GM12878 (cell line): ENCODE data around the gene MCC. TPM values are rescaled to one million over a fixed set of nuclear protein-coding genes. Genes with fewer than 3 reads are reported as not detected.

ENCODE experiments used
- ATAC-seq: fragments of 200-7000 bp; cut with Tn5 transposase; 3 replicates; pipeline ENCODE4 v1.9.1; 2020; ENCODE audit warnings: mild to moderate bottlenecking, moderate library complexity
- BruUV-seq: library from RNA; stranded (reverse); fragments of 400-500 nt; replicated peaks from 2 replicates; lab custom pipeline; 2021; lab: Mats Ljungman, UMichigan
- CTCF ChIA-PET: fragments of 300-600 bp; sonication (Branson Sonifier 250); formaldehyde crosslinking; extraction: SDS; loops from one replicate; lab custom pipeline; 2021; ENCODE audit warnings: inconsistent platforms; lab: Yijun Ruan, JAX
- POLR2A ChIA-PET: fragments of 350-600 bp; formaldehyde crosslinking; extraction: SDS; loops from one replicate; lab custom pipeline; 2021; ENCODE audit warnings: inconsistent platforms; lab: Charles Lee
- RAD21 ChIA-PET: fragments of 300-600 bp; sonication (Branson Sonifier 250); formaldehyde crosslinking; loops from one replicate; lab custom pipeline; 2023; ENCODE audit warnings: antibody characterized with exemption; ENCODE audit not compliant: unreplicated experiment; lab: Charles Lee
- SMC1A ChIA-PET: fragments of 300-600 bp; sonication (Branson Sonifier 250); formaldehyde crosslinking; loops from one replicate; lab custom pipeline; 2023; ENCODE audit not compliant: unreplicated experiment, uncharacterized antibody; lab: Charles Lee
- DNase-seq: peaks from one replicate; pipeline ENCODE4 v3.0.0-alpha.2; 2011; ENCODE audit warnings: low read depth, low spot score
- FAIRE-seq: peaks from 3 replicates; lab custom pipeline; 2011; peaks lifted over from hg19 to GRCh38; lab: Jason Lieb, UNC
- H2AFZ ChIP-seq: 2 replicates; pipeline ENCODE4 v1.6.0; 2011; ENCODE audit warnings: low read depth, low read length, control low read depth; ENCODE audit not compliant: control insufficient read depth
- H3K27ac ChIP-seq: 2 replicates; pipeline ENCODE4 v1.5.1; 2011; ENCODE audit warnings: control low read depth; ENCODE audit not compliant: control insufficient read depth, insufficient read depth
- H3K27me3 ChIP-seq, 2 experiments: replicated peaks in 1 of 2; 2 replicates each; pipeline versions ENCODE4 v1.6.0 to v1.6.1; 2011; ENCODE audit warnings: low read length in 1 of 2; ENCODE audit not compliant: control insufficient read depth in 2 of 2, insufficient read depth in 2 of 2
- H3K36me3 ChIP-seq, 2 experiments: 2 replicates each; pipeline ENCODE4 v1.5.1; 2011; ENCODE audit warnings: low read length in 1 of 2; ENCODE audit not compliant: control insufficient read depth in 2 of 2, insufficient read depth in 2 of 2
- H3K4me1 ChIP-seq: 2 replicates; pipeline ENCODE4 v1.6.1; 2011; ENCODE audit warnings: mild to moderate bottlenecking, low read length, moderate library complexity, mixed read lengths; ENCODE audit not compliant: control insufficient read depth, insufficient read depth
- H3K4me2 ChIP-seq: 2 replicates; pipeline ENCODE4 v1.6.0; 2011; ENCODE audit warnings: control low read depth; ENCODE audit not compliant: control insufficient read depth, insufficient read depth
- H3K4me3 ChIP-seq: fragments of 200-600 bp; sonication (generic); 2 replicates; pipeline ENCODE4 v1.5.1; 2016
- H3K79me2 ChIP-seq: 2 replicates; pipeline ENCODE4 v1.6.0; 2011; ENCODE audit warnings: low read length; ENCODE audit not compliant: control insufficient read depth, insufficient read depth
- H3K9ac ChIP-seq: 2 replicates; pipeline ENCODE4 v1.8.0; 2011; ENCODE audit warnings: low read length, control low read depth, mixed read lengths; ENCODE audit not compliant: control insufficient read depth, insufficient read depth
- H3K9me3 ChIP-seq: replicated peaks from 3 replicates; pipeline ENCODE4 v1.5.1; 2011; ENCODE audit warnings: mild to moderate bottlenecking, low read length; ENCODE audit not compliant: control insufficient read depth, insufficient read depth
- H4K20me1 ChIP-seq: 2 replicates; pipeline ENCODE4 v1.6.0; 2011; ENCODE audit not compliant: control insufficient read depth, insufficient read depth
- BMI1 ChIP-seq: fragments of 450-650 bp; IDR thresholded peaks from 2 replicates; pipeline ENCODE4 v1.6.1; 2016; ENCODE audit warnings: mild to moderate bottlenecking, moderate library complexity, borderline replicate concordance
- EP300 ChIP-seq, 2 experiments: fragments of 150-350 bp in 1 of 2; IDR thresholded peaks; 2 replicates each; pipeline ENCODE4 v1.6.1; 2011 to 2012; ENCODE audit warnings: low read depth in 2 of 2, low read length in 2 of 2, borderline replicate concordance in 1 of 2, improper control_type of control experiment in 1 of 2, inconsistent platforms in 1 of 2; ENCODE audit not compliant: control insufficient read depth in 1 of 2
- EZH2 ChIP-seq: IDR thresholded peaks from 2 replicates; pipeline ENCODE4 v1.6.1; 2012; ENCODE audit warnings: low read depth, mild to moderate bottlenecking, control low read depth, inconsistent platforms, low read length, borderline replicate concordance; ENCODE audit not compliant: control insufficient read depth
- IKZF1 ChIP-seq: fragments of 450-650 bp; conservative IDR thresholded peaks from 2 replicates; pipeline ENCODE4 v1.6.1; 2017; ENCODE audit warnings: antibody characterized with exemption, mild to moderate bottlenecking
- IRF3 ChIP-seq: fragments of 450-650 bp; IDR thresholded peaks from 2 replicates; pipeline ENCODE4 v1.6.1; 2014; ENCODE audit warnings: mild to moderate bottlenecking
- IRF4 ChIP-seq: IDR thresholded peaks from 2 replicates; pipeline ENCODE4 v1.6.1; 2011; ENCODE audit warnings: low read depth, low read length
- LARP7 ChIP-seq: fragments of 450-650 bp; IDR thresholded peaks from 2 replicates; pipeline ENCODE4 v1.6.1; 2017; ENCODE audit warnings: mild to moderate bottlenecking
- MEF2A ChIP-seq: IDR thresholded peaks from 2 replicates; pipeline ENCODE4 v1.6.1; 2011; ENCODE audit warnings: low read depth, mild to moderate bottlenecking, low read length, moderate library complexity; ENCODE audit not compliant: insufficient read depth
- PAX5 ChIP-seq: IDR thresholded peaks from 2 replicates; pipeline ENCODE4 v1.6.1; 2011; ENCODE audit warnings: low read depth, low read length, borderline replicate concordance
- PAX8 ChIP-seq: fragments of 450-650 bp; IDR thresholded peaks from 2 replicates; pipeline ENCODE4 v1.6.1; 2017; ENCODE audit warnings: mild to moderate bottlenecking, moderate library complexity
- PML ChIP-seq: IDR thresholded peaks from 2 replicates; pipeline ENCODE4 v1.6.1; 2012; ENCODE audit warnings: low read length, inconsistent platforms
- POLR2AphosphoS2 ChIP-seq: IDR thresholded peaks from 2 replicates; pipeline ENCODE4 v1.6.1; 2011; ENCODE audit warnings: low read depth, mild to moderate bottlenecking, low read length, improper control_type of control experiment, moderate library complexity
- RCOR1 ChIP-seq: conservative IDR thresholded peaks from 2 replicates; pipeline ENCODE4 v1.6.1; 2012; ENCODE audit warnings: low read depth, low read length, improper control_type of control experiment
- SMAD5 ChIP-seq: IDR thresholded peaks from 2 replicates; pipeline ENCODE4 v1.6.1; 2016; ENCODE audit warnings: antibody characterized with exemption, low read depth
- SPI1 ChIP-seq: IDR thresholded peaks from 2 replicates; pipeline ENCODE4 v1.6.1; 2011; ENCODE audit warnings: low read depth, mild to moderate bottlenecking, low read length, moderate library complexity, borderline replicate concordance; ENCODE audit not compliant: insufficient read depth
- SRF ChIP-seq, 2 experiments: IDR thresholded peaks; 2 replicates each; pipeline ENCODE4 v1.6.1; 2011; ENCODE audit warnings: low read depth in 2 of 2, low read length in 2 of 2, mild to moderate bottlenecking in 1 of 2, moderate library complexity in 1 of 2
- TCF7 ChIP-seq: IDR thresholded peaks from 2 replicates; pipeline ENCODE4 v1.6.1; 2014; ENCODE audit warnings: antibody characterized with exemption, borderline replicate concordance
- ZBTB40 ChIP-seq: fragments of 450-650 bp; IDR thresholded peaks from 2 replicates; pipeline ENCODE4 v1.6.1; 2016; ENCODE audit warnings: mild to moderate bottlenecking, moderate library complexity, borderline replicate concordance
- ZNF217 ChIP-seq: fragments of 450-650 bp; IDR thresholded peaks from 2 replicates; pipeline ENCODE4 v1.6.1; 2017; ENCODE audit warnings: antibody characterized with exemption, mild to moderate bottlenecking
- WGBS: methylation state at CpG from one replicate; pipeline ENCODE4 v1.1.6; 2016; ENCODE audit warnings: low lambda C conversion rate; ENCODE audit not compliant: insufficient replicate concordance, insufficient coverage; ENCODE audit errors: missing lambda C conversion rate; 5-methylcytosine and 5-hydroxymethylcytosine counted together
- in situ Hi-C: fragments of 300-500 bp; cut with MboI; formaldehyde crosslinking; loops from 9 replicates; pipeline ENCODE4 v1.14.3; 2018; ENCODE audit warnings: mixed read lengths
- intact Hi-C: fragments of 100-400 bp; cut with micrococcal nuclease; formaldehyde crosslinking; loops from one replicate; pipeline ENCODE4 v1.14.2; 2022; ENCODE audit not compliant: unreplicated experiment
- polyA plus RNA-seq, 11 experiments: library from polyadenylated mRNA; depleted of rRNA in 4 of 11; unstranded in 6 of 11; stranded (reverse) in 5 of 11; fragments of >200 nt; fragmentation: Nextera tagmentation in 4 of 11; fragmentation: Illumina TruSeq in 1 of 11; extraction: Ambion mirVana in 4 of 11; extraction: Trizol in 1 of 11; gene quantifications; 1 replicate in 1 of 11; 2 replicates in 10 of 11; pipeline versions ENCODE4 v1.2.1 to v1.2.3, GENCODE V29; 2011 to 2016; ENCODE audit warnings: inconsistent platforms in 2 of 11, missing spikeins in 2 of 11, low read depth in 1 of 11
- total RNA-seq, 4 experiments: library from RNA; depleted of rRNA in 3 of 4; stranded (reverse); fragments of >200 nt in 3 of 4; fragmentation: Illumina TruSeq in 1 of 4; extraction: Trizol in 1 of 4; gene quantifications; 2 replicates each; pipeline versions ENCODE4 v1.2.1 to v1.2.3, GENCODE V29; 2013 to 2021

Gene MCC
- total and polyA plus RNA-seq, 10 of the 15 experiments (the other 5 are each of a cell fraction or from before 2014, with no cell fraction given) = 0.03 to 0.86 (median 0.16) TPM

GRCh38 chr5:113487416-113487780 is 855 bp downstream of the MCC start:
- H3K4me3 ChIP-seq = peak overlapping the region; percentile 57; the same call in 1 of the 2 replicates
- H3K9ac ChIP-seq = no peak overlapping the region
- no TSS peak for BruUV-seq
- in situ Hi-C loops = no loop called here
- DNase-seq (no peak), ATAC-seq (no peak), FAIRE-seq (no peak)
- WGBS = 60% methylated on average over 18 of the region's 18 CpGs
- ChIA-PET CTCF (no interaction called here), POLR2A (no interaction called here), RAD21 (interaction anchor here (0.6 kb wide), 1 partner anchor 491 kb away, joined by 3 read pairs; no protein-coding TSS in a partner anchor), SMC1A (no interaction called here)
- no peaks in the 10 kb centered on the region for H3K79me2 ChIP-seq
- no peak overlapping the region for H2AFZ ChIP-seq
- 0 out of 2 replicates have a peak, but pooled peaks cover 3% of the 10 kb centered on the region for H3K4me1 ChIP-seq
- peaks cover 7% of the 10 kb centered on the region for H3K9me3 ChIP-seq
- intact Hi-C loops = no loop called here
- H3K27me3 ChIP-seq = peaks cover 11 to 14% of the 10 kb centered on the region in 2 experiments; a peak in 3 of 4 replicates
- H3K36me3 ChIP-seq = no peaks in the 10 kb centered on the region
- H3K27ac ChIP-seq = no peak overlapping the region
- H3K4me2 ChIP-seq = peak overlapping the region; percentile 77; the same call in 1 of the 2 replicates
- H4K20me1 ChIP-seq = no peaks in the 10 kb centered on the region
- TF ChIP-seq PAX5 (no peak), EZH2 (no peak), EP300 (IDR thresholded peaks at IDR 0.05; ENCODE audit: borderline replicate concordance in 1 of 2, control insufficient read depth in 1 of 2, low read depth in 2 of 2, low read length in 2 of 2) (no peak), IRF4 (no peak), PAX8 (no peak), LARP7 (no peak), TCF7 (no peak), RCOR1 (no peak), PML (no peak), SRF (IDR thresholded peaks at IDR 0.05; ENCODE audit: low read depth in 2 of 2, low read length in 2 of 2) (no peak), MEF2A (no peak), IKZF1 (no peak), ZBTB40 (no peak), SMAD5 (no peak), SPI1 (no peak), ZNF217 (no peak), IRF3 (no peak), POLR2AphosphoS2 (no peak), BMI1 (no peak)
